GM03348 (cell line): ENCODE data around the gene LONRF2.
A peak's percentile ranks its signal among the peaks of the same experiment; 100 is the strongest.
"Not testable (repeated sequence)": the region's sequence is repeated elsewhere in the genome, so short reads cannot be mapped to it uniquely, and the experiment has no call there.

Source experiments
- DNase-seq: peaks from one replicate; pipeline ENCODE4 v3.0.0; 2012; ENCODE audit warnings: low spot score

The LONRF2 gene

DNA sequence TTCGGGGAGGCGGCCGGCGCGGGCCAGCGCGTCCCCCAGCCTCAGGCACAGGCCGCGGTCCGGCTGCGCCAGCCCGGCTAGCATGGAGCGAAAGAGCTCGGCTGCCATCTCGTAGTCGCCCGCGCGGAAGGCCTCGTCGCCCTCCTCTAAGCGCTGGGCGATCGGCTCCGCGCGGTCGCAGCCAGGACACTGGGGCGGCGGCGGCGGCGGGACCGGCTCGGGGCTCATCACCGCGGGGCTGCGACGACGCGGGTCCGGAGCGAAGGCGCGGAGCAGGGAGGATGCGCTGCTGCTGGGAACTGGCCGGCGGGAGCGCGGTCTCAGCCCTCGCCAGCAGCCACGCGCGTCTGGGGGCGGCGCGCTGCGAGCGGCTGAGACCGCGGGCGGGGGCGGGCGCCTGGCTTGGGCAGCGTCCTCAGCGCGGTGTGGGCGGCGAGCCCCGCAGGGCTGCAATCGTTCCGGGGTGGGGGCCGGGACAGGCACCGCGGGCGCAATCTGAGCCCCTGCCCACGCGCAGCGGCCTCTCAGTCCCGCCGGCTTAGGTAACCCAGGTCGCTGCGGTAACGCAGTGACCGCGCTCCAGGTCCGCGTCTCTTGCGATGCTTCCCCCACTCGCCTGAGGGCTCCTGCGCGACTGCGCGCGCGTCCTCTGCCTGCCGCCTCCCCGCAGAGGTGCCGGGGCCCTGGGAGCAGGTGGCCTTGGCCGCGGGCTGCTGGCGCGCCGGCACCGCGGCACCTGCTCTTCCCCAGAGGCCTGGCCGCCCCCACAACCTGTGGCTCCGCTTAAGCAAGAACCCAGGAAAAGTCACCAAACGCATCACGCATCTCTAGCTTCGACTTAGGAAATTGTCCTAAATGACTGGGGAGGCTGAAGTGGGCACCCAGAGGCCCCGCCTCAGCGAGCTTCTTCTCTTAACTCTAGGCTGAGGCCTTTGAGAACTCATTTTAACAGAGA, at the start of gene LONRF2:
Gene LONRF2 (minus strand): TSS at position 636 of the 955 bp plus-strand sequence. CDS start 408 bp downstream, at position 228.
- DNase-seq = peak; percentile 21

DNA sequence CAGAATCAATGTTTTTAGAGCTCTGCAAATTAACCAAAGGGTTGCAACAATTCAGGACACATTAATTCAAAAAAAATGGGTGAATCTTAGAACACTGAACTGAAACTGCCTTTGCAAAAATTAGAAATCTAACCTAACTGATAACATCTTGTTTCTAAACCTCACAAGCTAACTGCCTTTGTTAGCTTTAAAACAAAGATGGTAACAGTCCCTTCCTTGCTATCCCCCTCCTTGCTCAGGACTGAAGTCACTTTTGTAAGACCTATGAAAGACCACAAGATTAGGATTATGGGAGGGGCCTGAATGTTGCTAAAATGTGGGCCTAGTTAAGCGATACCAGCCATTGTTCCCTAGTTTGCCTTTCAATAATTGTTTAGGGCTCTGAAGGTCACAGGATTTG, 44.9 kb upstream of the LONRF2 start:
- no peak for DNase-seq

DNA sequence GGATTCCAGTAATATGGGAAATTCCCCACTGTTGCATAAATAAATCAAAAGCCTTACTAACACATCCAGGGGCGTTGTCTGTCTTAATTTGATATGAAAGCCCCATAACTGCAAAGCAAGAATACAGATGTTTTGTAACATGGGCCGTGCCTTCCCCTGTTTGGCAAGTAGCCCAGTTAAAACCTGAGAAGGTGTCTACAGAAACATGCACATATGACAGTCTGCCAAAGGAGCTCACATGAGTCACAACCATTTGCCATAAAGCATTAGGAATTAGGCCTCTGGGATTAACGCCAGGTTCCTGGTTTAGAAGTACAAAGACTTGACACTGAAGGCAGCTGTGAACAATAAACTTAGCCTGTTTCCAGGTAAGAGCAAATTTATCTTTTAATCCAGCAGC, 43.1 kb upstream of the LONRF2 start:
- no peak for DNase-seq

DNA sequence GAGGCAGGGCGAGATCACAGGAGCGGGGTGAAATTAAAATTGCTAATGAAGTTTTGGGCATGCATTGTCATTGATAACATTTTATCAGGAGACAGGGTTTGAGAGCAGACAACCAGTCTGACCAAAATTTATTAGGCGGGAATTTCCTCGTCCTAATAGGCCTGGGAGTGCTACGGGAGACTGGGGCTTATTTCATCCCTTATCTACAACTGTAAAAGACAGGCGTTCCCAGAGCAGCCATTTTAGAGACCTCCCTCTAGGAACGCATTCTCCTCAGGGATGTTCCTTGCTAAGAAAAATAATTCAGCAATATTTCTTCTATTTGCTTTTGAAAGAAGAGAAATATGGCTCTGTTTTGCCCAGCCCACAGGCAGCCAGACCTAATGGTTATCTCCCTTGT, 40.0 kb upstream of the LONRF2 start:
- DNase-seq = not testable (repeated sequence)

DNA sequence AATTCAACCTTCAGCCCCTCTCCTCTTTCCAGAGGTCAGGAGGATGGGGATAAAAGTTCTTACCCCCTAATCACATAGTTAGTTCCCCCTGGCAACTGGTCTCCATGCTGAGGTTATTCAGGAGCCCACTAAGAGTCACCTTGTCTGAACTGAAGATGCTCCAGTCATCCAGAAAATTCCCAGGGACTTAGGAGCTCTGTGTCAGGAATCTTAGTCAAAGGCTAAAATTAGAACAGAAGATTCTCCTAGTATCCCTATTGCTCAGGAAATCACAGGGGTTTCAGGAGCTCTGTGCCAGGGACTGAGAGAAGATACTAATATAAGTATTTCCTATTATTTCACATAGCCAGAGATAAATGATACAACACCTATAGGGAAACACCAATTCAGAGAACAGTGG, 37.3 kb upstream of the LONRF2 start:
- no peak for DNase-seq

DNA sequence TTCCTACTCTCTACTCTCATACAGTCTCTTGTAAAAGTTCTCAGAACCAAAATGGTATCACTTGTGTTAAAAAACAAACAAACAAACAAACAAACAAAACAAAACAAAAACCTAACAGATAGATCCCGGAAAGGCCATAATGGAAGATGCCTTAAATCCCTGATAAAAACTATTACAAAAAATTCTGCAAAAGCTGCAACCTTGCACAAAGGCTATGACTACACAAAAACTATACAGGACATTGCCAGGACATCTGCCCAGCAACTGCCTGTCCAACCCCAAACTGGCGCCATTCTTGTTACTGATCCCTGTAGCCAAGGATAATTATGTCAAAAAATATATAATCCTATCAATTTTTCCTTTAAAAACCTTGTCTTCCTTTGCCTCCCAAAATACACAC, 36.3 kb upstream of the LONRF2 start:
- DNase-seq = no peak

DNA sequence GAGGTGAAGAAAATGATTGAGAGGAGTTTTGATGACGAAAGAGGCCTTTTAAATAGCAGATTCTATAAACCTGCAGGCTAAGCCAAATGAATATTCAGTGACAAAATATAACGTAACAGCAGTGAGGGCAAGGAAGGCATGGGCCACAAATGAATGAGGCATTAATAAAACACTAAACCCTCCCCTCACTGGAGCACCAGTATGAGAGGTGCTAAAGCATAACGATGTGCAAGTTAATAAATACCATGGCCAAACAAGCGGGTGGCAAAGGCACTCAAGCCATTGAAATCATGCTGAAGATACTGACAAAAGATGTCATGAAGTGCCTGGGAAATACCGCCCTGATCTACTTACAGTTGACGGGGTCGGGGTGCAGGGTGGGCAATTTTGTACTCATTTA, 30.2 kb upstream of the LONRF2 start:
- no peak for DNase-seq

DNA sequence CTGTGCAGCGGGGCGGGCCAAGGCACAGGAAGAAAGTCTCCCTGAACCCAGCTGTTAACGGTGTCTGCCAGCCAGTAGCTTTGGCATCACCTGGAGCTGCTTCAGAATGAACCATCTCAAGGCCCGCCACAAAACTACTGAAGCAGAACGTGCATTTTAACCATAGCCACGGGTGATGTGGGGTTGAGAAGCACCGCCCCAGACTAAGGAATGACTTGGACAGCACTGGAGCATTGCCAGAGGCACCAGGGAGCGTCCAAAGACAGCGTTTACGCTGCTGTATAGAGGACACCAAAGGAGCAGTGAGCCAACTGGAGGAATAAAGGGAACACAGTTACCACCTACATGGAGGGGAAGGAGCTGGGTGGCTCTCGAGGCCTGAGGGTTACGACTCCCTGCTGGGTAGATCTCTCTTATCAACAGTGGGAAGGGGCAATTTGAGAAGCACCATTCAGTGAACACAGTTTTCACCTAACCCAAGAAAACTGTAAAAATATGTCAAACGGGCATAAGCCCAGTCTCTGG, 28.4 kb upstream of the LONRF2 start:
- DNase-seq = no peak

DNA sequence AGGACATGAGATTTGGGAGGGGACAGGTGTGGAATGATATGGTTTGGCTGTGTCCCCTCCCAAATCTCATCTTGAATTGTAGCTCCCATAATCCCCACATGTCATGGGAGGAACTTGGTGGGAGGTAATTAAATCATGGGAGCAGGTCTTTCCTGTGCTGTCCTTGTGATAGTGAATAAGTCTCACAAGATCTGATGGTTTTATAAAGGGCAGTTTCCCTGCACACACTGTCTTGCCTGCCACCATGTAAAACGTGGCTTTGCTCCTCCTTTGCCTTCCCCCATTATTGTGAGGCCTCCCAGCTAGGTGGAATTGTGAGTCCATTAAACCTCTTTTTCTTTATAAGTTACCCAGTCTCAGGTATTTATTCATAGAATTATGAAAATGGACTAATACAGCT, 22.8 kb upstream of the LONRF2 start:
- not testable (repeated sequence) for DNase-seq

DNA sequence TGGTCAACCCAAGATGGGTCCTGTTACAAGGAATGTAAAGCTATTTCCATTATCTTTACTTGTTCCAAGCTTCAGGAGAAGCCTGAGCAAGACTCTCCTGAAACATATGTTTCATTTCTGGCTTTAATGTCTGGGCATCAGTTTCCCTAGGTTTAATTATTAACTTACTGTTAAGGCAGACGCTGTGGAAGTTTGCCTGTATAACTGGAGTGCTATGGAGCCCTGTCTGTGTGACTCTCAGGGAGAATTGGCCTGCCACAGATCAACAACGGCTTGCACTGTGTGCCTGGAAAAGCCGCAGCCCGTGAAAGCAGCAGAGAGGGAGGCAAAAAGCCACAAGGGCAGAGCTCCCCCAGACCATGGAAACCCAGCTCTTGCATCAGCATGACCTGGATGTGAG, 22.1 kb upstream of the LONRF2 start:
- no peak for DNase-seq

DNA sequence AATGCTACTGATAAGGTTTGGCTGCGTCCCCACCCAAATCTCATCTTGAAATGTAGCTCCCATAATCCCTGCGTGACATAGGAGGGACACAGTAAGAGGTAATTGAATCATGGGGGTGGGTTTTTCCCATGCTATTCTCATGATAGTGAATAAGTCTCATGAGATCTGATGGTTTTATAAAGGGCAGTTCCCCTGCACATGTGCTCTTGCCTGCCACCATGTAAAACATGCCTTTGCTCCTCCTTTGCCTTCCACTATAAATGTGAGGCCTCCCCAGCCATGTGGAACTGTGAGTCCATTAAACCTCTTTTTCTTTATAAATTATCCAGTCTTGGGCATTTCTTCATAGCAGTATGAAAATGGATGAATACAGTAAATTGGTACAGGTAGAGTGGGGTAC, 20.2 kb upstream of the LONRF2 start:
- DNase-seq = not testable (repeated sequence)

DNA sequence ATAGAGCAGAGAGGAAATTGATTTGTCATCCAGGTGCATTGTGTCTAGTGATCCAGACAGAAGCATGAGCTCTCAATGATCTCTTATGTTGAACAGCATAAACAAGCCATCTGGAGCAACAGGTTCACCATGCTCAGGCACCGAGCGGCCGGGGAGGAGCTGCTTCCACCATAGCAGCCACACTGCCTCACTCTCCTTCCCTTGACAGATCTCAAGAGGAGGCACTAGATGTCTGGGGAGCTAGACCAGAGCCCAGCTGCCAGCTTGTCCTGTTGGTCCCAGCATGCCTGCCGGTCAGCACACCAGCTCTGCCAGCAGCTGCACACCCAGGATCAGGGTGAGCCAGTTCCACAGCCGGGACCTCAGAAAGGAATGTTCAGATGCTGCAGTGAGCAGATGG, 17.5 kb upstream of the LONRF2 start:
- no peak for DNase-seq

DNA sequence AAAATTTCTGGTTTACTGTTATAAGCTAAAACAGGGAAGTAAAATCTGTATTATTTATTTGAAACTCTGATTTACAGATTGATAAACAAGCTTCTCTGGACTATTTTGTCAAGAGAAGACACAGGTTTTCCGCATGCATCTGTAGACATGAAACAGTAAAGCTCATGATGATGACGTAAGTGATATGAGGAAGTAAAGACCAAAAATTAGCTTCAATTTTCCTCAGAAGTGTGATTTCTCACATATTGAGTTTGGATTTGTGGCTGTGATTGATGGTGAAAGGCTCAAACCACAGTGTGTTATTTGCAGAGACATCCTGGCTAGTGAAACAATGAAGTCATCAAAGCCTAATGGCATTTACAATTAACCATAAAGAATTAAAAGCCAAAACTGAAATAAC, 12.6 kb upstream of the LONRF2 start:
- no peak for DNase-seq

DNA sequence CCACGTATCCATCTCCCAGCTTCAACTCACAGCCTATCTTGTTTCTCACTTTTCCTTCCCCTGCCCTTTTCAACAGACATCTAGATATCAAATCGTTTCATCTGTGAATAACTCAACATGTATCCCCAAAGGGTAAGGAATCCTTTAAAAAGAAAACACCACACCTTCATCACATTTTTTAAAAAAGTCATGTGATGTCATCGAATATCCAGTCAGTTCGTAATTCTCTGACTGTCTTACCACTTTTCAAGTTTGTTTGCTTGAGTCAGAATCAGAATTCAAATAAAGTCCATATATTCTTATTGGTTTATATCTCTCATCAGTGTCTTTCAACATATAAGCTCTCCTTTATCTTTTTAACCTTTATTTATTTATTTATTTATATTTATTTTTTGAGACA, 5.4 kb upstream of the LONRF2 start:
- no peak for DNase-seq

DNA sequence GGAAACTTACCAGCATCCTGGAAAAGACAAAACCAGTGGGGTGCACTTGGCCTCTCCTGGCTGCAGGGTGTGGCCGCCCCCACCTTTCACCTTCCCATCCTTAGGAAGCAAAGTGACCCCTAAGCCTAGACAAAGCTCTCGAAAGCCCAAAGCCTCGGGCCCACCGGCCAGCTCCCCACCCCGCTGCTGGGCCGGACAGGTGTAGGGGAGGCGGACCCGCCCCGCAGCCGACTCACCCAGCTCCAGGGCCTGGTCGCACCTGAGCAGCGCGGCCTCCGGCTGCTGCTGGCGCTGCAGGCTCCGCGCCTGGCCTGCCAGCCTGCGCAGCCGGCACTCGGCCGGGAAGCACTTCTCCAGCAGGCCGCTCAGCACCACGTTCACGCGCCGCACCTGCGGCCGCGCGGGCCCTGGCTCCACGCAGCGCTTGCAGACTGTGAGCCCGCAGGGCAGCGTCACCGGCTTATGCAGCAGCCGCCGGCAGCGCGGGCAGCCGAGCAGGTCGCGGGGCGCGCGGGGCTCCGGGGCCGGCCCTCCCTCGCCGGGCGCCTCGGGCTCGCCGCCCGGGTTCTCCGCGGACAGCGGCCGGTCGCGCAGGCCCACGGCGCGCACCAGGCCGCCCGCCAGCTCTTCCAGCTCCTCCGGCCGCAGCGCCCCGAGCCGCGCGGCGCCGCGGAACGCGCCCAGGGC, 979 bp downstream of the LONRF2 start:
- DNase-seq = peak; percentile 58

DNA sequence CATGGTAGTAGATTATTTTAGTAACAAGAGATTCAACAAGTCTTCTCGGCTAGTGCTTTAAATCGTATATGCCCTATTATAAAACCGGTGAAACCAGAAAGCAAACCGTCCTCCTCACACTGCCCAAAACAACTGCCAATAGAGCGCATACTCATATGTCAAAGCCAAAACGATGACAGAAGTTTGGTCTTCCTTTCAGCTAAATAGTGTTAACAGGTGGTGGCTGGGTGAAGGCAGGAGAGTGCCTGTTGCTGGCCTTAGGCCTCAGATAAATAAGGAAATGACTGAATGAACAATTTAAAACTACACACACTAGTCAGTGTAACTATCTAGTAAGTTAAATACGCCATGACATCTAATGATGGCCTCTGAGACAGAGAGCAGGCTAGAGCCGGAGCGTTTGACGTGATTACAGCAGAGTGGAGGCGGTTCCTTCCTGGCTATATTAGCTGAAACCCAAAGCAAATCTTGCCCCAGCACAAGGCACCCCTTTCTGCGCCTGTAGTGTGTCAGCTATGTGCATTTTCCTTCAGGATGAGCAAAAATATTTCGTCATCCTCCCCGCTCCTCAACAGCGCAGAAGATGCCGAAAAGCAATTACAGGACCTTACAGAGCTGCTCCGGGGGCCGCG, 1.6 kb downstream of the LONRF2 start:
- no peak for DNase-seq

DNA sequence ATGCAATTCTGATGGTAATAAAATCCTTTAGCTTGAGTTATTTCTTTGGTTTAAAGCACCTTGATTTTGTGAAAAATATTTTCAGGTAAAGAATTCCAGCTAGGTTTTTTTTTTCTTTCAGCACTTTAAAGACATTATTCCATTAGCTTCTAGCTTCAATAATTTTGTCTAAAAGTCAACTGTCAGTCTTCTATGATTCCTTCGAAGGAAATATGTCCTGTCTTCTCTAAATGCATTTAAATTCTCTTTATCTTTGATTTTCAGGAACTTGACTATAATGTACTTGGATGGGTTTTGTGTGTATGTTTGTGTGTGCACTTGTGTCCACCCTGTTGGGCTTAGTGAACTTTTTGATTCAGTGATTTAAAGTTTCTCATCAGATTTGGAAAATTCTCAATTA, 4.7 kb downstream of the LONRF2 start:
- DNase-seq = no peak

DNA sequence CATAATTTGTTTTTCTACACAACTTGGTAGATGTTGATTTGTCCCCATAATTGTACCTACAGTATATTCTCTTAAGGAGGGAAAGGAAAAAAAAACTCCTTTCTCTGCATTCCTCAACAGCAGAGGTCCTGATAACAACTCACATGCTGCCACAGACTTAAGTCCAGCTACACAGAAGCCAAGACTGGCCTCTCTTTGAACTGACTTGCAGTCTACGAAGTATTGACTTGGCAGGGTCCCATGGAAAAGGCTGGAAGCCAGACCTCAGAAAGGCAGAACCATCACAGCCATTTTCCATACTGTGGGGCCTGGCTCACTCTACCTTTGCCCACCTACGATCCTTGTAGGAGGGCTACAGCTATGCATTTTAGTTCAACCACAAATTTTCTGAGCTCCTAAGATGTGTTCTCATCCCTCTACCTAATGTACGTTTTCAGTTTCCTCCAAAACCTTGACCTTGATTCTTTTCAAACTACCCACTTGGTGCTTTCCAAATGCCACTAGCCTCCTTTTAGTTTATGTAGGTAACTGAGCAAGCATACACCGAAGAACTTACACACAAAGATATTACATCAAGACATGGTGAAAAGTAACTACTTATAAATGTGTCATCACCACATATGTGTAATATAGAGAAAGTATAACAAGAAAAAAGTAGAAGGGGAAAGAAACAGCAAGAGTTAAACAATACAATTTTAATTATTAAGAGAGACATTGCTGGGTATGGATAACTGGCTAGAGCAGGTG, 12.2 kb downstream of the LONRF2 start:
- DNase-seq = no peak

DNA sequence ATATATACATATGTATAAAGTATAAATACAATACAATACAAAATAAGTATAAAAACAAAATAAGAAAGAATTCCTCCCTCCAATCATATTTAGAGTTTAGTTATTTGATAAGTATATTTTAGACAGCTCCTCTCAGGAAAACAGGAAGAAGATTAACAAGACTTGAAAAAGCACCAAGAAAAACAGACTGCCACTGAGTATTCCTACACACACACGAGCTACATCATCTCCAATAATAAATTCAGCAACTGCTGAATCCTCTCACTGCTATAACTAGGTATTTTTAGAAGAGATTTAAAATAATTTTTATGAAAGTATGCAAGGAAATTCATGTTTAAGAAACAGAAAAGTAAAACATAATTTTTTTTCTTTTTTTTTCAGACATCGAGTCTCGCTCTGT, 13.0 kb downstream of the LONRF2 start:
- DNase-seq = no peak

DNA sequence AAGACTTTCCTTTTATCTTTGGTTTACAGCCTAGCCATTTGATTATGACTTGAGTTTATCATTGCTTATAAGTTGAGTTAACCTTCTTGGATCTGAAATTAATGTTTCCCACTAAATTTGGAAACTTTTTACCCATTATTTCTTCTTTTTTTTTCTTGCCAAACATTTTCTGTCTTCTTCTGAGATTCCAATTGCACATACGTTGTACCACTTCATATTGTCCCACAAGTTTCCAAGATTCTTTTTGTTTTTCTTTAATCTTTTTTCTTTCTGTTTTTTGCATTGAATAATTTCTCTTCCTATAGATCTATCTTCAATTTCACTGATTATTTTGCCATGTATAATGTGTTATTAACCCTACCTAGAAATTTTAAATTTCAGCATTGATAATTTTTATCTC, 18.6 kb downstream of the LONRF2 start:
- no peak for DNase-seq

DNA sequence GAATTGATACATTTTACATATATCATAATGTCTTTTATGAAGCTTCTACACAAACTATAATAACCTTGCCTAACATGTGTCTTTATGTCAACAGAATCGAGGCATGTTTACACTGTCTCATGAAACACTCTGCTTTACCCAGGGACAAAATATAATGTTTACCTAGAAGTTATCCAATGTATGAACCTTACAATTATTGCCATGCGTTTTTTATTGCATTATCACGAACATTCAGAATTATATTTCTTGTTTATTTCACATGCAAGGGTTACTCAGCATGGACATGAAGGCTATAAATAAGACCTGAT, 19.8 kb downstream of the LONRF2 start:
- DNase-seq = no peak
